Natural killer cell (primary cell): ENCODE results near the gene CCDC88B. TPM values are rescaled to one million over a fixed set of nuclear protein-coding genes. Genes with fewer than 3 reads are reported as not detected.

Experiments used
- ATAC-seq, 3 donors: fragments of 150-1000 bp in 2 of 3; fragments of 200-7000 bp in 1 of 3; cut with Tn5 transposase; 1 replicate in 1 of 3; 2 replicates in 2 of 3; pipeline ENCODE4 v1.10.0; 2021; ENCODE audit warnings: mild to moderate bottlenecking in 2 of 3, moderate library complexity in 2 of 3
- DNase-seq, 2 donors: peaks; one replicate each; pipeline versions ENCODE4 v3.0.0 to v3.0.0-alpha.2; 2013 to 2021; ENCODE audit warnings: mixed read lengths in 1 of 2
- H3K27ac ChIP-seq: one replicate; pipeline ENCODE4 v1.5.1; 2013; ENCODE audit warnings: mild to moderate bottlenecking, low read length
- H3K27me3 ChIP-seq: one replicate; pipeline ENCODE4 v1.6.1; 2013; ENCODE audit warnings: low read length; ENCODE audit not compliant: control insufficient read depth, insufficient read depth
- H3K36me3 ChIP-seq: one replicate; pipeline ENCODE4 v1.6.1; 2013; ENCODE audit warnings: low read length; ENCODE audit not compliant: control insufficient read depth, insufficient read depth
- H3K4me1 ChIP-seq: one replicate; pipeline ENCODE4 v1.6.1; 2013; ENCODE audit warnings: low read length; ENCODE audit not compliant: control insufficient read depth, insufficient read depth
- H3K4me3 ChIP-seq: one replicate; pipeline ENCODE4 v1.5.1; 2013; ENCODE audit warnings: low read length
- H3K9me3 ChIP-seq: one replicate; pipeline ENCODE4 v1.6.1; 2013; ENCODE audit warnings: low read length; ENCODE audit not compliant: control insufficient read depth, insufficient read depth
- H3K27ac Mint-ChIP-seq, 2 donors: one replicate each; pipeline ENCODE4 v1.8.0; 2022; ENCODE audit warnings: mild to moderate bottlenecking in 2 of 2, mixed read lengths in 2 of 2, moderate library complexity in 1 of 2
- H3K27me3 Mint-ChIP-seq, 2 donors: one replicate each; pipeline ENCODE4 v1.8.0; 2022; ENCODE audit warnings: low read depth in 2 of 2, mixed read lengths in 2 of 2
- H3K36me3 Mint-ChIP-seq: one replicate; pipeline ENCODE4 v1.8.0; 2022; ENCODE audit warnings: mixed read lengths
- H3K4me1 Mint-ChIP-seq, 2 donors: one replicate each; pipeline ENCODE4 v1.8.0; 2022; ENCODE audit warnings: mixed read lengths in 2 of 2
- H3K4me3 Mint-ChIP-seq: one replicate; pipeline ENCODE4 v1.8.0; 2022; ENCODE audit warnings: mild to moderate bottlenecking, moderate library complexity, mixed read lengths
- H3K9me3 Mint-ChIP-seq, 2 donors: one replicate each; pipeline ENCODE4 v1.8.0; 2022; ENCODE audit warnings: mixed read lengths in 2 of 2
- WGBS: methylation state at CpG from one replicate; pipeline ENCODE4 v1.1.7; 2013; ENCODE audit warnings: missing lambda C conversion rate; ENCODE audit not compliant: insufficient coverage; 5-methylcytosine and 5-hydroxymethylcytosine counted together
- intact Hi-C: fragments of 100-400 bp; cut with micrococcal nuclease; formaldehyde crosslinking; loops from one replicate; pipeline ENCODE4 v1.14.2; 2022
- total RNA-seq, 4 donors: library from RNA; stranded (reverse); fragments of 120-200 nt in 1 of 4; gene quantifications; one replicate each; pipeline versions ENCODE4 v1.2.3 to v1.2.4, GENCODE V29; 2013 to 2022
- TF ChIP-seq, protein P1 (sequence below): fragments of 200-600 bp; IDR thresholded peaks from one replicate; pipeline ENCODE4 v1.8.0; 2022; ENCODE audit warnings: antibody characterized with exemption

CCDC88B gene
- total RNA-seq, 3 donors from 2014 or later (not counting 1 experiment from before 2014, with no cell fraction given), result 262 to 276 (median 272) TPM

DNA sequence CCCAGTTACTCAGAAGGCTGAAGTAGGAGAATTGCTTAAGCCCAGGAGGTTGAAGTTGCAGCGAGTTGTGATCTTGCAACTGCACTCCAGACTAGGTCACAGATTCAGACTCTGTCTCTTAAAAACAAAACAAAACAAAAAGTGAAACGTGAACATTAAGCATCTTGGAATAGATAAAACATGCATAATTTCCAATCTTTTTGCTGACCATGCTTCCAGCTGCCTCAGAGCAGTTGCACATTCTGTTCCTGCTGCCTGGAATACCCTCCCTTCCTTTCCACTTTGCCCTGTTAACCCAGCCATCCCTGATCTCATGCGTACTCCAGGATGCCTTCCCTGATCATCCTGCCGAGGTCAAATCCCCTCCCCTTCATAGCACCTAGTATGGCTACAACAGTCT, 718 bp upstream of the CCDC88B start:
- peak in 1 of 2 donors; percentile 35 for DNase-seq
- Mint-ChIP-seq H3K27me3 (no peaks in the 10 kb centered on the region), H3K4me1 (peaks cover 24 to 55% of the 10 kb centered on the region in 2 donors), H3K36me3 (no peaks in the 10 kb centered on the region), H3K4me3 (peak overlapping the region; percentile 95), H3K9me3 (no peaks in the 10 kb centered on the region), H3K27ac (peak overlapping the region; percentile 96 to 98)
- H3K4me3 ChIP-seq, result peak overlapping the region; percentile 89
- H3K4me1 ChIP-seq, result peaks cover 59% of the 10 kb centered on the region
- H3K9me3 ChIP-seq, result no peaks in the 10 kb centered on the region
- 31% methylated on average over 2 of the region's 4 CpGs for WGBS
- H3K27me3 ChIP-seq, result no peaks in the 10 kb centered on the region
- ATAC-seq, result no peak
- TF ChIP-seq, protein P1, sequence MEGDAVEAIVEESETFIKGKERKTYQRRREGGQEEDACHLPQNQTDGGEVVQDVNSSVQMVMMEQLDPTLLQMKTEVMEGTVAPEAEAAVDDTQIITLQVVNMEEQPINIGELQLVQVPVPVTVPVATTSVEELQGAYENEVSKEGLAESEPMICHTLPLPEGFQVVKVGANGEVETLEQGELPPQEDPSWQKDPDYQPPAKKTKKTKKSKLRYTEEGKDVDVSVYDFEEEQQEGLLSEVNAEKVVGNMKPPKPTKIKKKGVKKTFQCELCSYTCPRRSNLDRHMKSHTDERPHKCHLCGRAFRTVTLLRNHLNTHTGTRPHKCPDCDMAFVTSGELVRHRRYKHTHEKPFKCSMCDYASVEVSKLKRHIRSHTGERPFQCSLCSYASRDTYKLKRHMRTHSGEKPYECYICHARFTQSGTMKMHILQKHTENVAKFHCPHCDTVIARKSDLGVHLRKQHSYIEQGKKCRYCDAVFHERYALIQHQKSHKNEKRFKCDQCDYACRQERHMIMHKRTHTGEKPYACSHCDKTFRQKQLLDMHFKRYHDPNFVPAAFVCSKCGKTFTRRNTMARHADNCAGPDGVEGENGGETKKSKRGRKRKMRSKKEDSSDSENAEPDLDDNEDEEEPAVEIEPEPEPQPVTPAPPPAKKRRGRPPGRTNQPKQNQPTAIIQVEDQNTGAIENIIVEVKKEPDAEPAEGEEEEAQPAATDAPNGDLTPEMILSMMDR, result no peak
- H3K36me3 ChIP-seq, result peaks cover 36% of the 10 kb centered on the region
- intact Hi-C loops, result no loop called here
- H3K27ac ChIP-seq, result peak overlapping the region; percentile 98

GRCh38 chr11:64340671-64341335, 799 bp downstream of the CCDC88B start:
- H3K36me3 Mint-ChIP-seq, result no peaks in the 10 kb centered on the region
- H3K9me3 ChIP-seq, result no peaks in the 10 kb centered on the region
- no peaks in the 10 kb centered on the region for H3K9me3 Mint-ChIP-seq
- peak overlapping the region; percentile 96 to 98 for H3K27ac Mint-ChIP-seq
- 26% methylated on average over 33 of the region's 33 CpGs for WGBS
- H3K4me3 ChIP-seq, result peak overlapping the region; percentile 89
- peak overlapping the region; percentile 95 for H3K4me3 Mint-ChIP-seq
- intact Hi-C loops, result loop anchor here (1.0 to 5.0 kb wide), 4 partner anchors 24 to 134 kb away; partner anchors contain the start of genes ESRRA, FERMT3 and TRMT112
- peak overlapping the region; percentile 98 for H3K27ac ChIP-seq
- ATAC-seq (peak; percentile 52 to 68 (median 58)), DNase-seq (peak; percentile 82 to 85)
- no peaks in the 10 kb centered on the region for H3K27me3 Mint-ChIP-seq
- H3K36me3 ChIP-seq, result peaks cover 45% of the 10 kb centered on the region
- no peaks in the 10 kb centered on the region for H3K27me3 ChIP-seq
- peaks cover 30 to 58% of the 10 kb centered on the region in 2 donors for H3K4me1 Mint-ChIP-seq
- TF ChIP-seq, protein P1, result no peak
- H3K4me1 ChIP-seq, result peaks cover 48% of the 10 kb centered on the region

DNA sequence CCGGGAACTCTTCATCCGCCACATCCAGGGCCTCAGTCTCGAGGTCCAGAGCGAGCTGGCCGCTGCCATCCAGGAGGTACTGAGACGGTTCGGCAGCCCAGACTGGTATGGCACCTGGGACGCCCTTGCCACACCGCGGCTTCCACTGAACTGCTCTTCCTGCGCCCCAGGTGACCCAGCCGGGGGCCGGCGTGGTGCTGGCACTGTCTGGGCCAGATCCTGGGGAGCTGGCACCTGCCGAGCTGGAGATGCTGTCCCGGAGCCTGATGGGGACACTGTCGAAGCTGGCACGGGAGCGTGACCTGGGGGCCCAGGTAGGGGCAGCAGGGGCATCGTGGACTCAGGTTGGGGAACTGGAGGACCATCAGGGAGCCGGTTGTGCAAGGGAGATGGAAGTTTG, 1.4 kb downstream of the CCDC88B start:
- Mint-ChIP-seq H3K4me1 (peaks cover 33 to 60% of the 10 kb centered on the region in 2 donors), H3K27me3 (no peaks in the 10 kb centered on the region), H3K36me3 (no peaks in the 10 kb centered on the region), H3K4me3 (peak overlapping the region; percentile 95), H3K9me3 (no peaks in the 10 kb centered on the region), H3K27ac (peak overlapping the region; percentile 96 to 98)
- Histone ChIP-seq H3K27ac (no peak overlapping the region), H3K9me3 (no peaks in the 10 kb centered on the region), H3K27me3 (no peaks in the 10 kb centered on the region), H3K36me3 (peaks cover 48% of the 10 kb centered on the region), H3K4me1 (peaks cover 48% of the 10 kb centered on the region), H3K4me3 (no peak overlapping the region)
- ATAC-seq (no peak), DNase-seq (no peak)
- WGBS, result 92% methylated on average over 21 of the region's 21 CpGs
- TF ChIP-seq, protein P1, result no peak
- intact Hi-C loops, result loop anchor here (2.0 to 5.0 kb wide), 3 partner anchors 34 to 134 kb away; partner anchors contain the start of genes ESRRA and FERMT3
